ENCODE measurements around the gene GABRG3. TPM values are rescaled to one million over a fixed set of nuclear protein-coding genes. Genes with fewer than 3 reads are reported as not detected.

Gene GABRG3
- total and polyA plus RNA-seq, 2 experiments from 2014 or later, result 0.15 to 0.43 TPM

DNA sequence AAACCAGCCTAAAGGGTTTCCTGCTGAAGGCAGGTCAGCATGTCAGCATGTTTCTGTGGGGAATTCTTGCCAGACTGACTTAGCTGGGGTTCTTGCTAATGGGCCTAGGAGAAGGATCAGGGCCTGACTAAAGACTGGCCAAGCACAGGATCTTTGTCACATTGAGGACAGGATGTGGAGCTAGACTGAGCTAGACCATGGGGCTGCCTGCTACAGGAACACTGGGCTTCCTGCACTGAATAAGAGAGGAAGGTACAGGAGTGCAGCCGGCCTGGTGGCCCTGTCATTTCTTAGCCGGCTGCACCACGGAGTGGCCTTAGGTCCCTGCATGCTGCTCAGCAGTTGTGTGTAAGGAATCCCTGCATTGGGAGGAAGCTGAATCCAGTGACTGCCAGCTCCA is 68.2 kb downstream of the GABRG3 start:
- Histone ChIP-seq H3K4me2 (no peak overlapping the region), H3K9me3 (ENCODE audit: low read depth) (no peaks in the 10 kb centered on the region), H3K4me3 (no peak overlapping the region), H3K4me1 (ENCODE audit: insufficient read depth) (peaks cover 5% of the 10 kb centered on the region), H2AFZ (no peak overlapping the region), H3K9me2 (replicated peaks; ENCODE audit: insufficient read depth) (no peaks in the 10 kb centered on the region), H3K79me2 (no peaks in the 10 kb centered on the region), H3K27me3 (no peaks in the 10 kb centered on the region), H3K27ac (no peak overlapping the region), H4K20me1 (ENCODE audit: insufficient read depth, poor library complexity, severe bottlenecking) (no peaks in the 10 kb centered on the region), H3K36me3 (replicated peaks; ENCODE audit: insufficient read depth, low read depth) (no peaks in the 10 kb centered on the region)
- 95% methylated on average over 3 of the region's 3 CpGs for whole genome bisulfite sequencing (ENCODE audit: low lambda C conversion rate, missing lambda C conversion rate)
- TF ChIP-seq, protein P1, sequence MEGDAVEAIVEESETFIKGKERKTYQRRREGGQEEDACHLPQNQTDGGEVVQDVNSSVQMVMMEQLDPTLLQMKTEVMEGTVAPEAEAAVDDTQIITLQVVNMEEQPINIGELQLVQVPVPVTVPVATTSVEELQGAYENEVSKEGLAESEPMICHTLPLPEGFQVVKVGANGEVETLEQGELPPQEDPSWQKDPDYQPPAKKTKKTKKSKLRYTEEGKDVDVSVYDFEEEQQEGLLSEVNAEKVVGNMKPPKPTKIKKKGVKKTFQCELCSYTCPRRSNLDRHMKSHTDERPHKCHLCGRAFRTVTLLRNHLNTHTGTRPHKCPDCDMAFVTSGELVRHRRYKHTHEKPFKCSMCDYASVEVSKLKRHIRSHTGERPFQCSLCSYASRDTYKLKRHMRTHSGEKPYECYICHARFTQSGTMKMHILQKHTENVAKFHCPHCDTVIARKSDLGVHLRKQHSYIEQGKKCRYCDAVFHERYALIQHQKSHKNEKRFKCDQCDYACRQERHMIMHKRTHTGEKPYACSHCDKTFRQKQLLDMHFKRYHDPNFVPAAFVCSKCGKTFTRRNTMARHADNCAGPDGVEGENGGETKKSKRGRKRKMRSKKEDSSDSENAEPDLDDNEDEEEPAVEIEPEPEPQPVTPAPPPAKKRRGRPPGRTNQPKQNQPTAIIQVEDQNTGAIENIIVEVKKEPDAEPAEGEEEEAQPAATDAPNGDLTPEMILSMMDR (IDR thresholded peaks at IDR 0.05; ENCODE audit: poor library complexity), result no peak
- TF ChIP-seq EZH2phosphoT487 (IDR thresholded peaks at IDR 0.05; ENCODE audit: low read depth, severe bottlenecking, unreplicated experiment) (no peak), EZH2 (IDR thresholded peaks at IDR 0.05; ENCODE audit: borderline replicate concordance) (no peak)
- no peak for DNase-seq (ENCODE audit: low spot score)

- Histone ChIP-seq H3K4me2 (no peak overlapping the region), H3K9me3 (ENCODE audit: low read depth) (no peaks in the 10 kb centered on the region), H2AFZ (no peak overlapping the region), H3K27ac (no peak overlapping the region), H3K9me2 (replicated peaks; ENCODE audit: insufficient read depth) (no peaks in the 10 kb centered on the region), H3K4me3 (no peak overlapping the region), H3K79me2 (no peaks in the 10 kb centered on the region), H3K27me3 (no peaks in the 10 kb centered on the region), H3K4me1 (ENCODE audit: insufficient read depth) (peaks cover 5% of the 10 kb centered on the region), H4K20me1 (ENCODE audit: insufficient read depth, poor library complexity, severe bottlenecking) (no peaks in the 10 kb centered on the region), H3K36me3 (replicated peaks; ENCODE audit: insufficient read depth, low read depth) (no peaks in the 10 kb centered on the region)
- DNase-seq (ENCODE audit: low spot score), result no peak
- no peak for TF ChIP-seq EZH2 (IDR thresholded peaks at IDR 0.05; ENCODE audit: borderline replicate concordance)
- TF ChIP-seq, protein P1 (IDR thresholded peaks at IDR 0.05; ENCODE audit: poor library complexity), result no peak
- no peak for TF ChIP-seq EZH2phosphoT487 (IDR thresholded peaks at IDR 0.05; ENCODE audit: low read depth, severe bottlenecking, unreplicated experiment)
- 96% methylated on average over 13 of the region's 13 CpGs for WGBS (ENCODE audit: low lambda C conversion rate, missing lambda C conversion rate)
Observed at GRCh38 chr15:27042230-27042629, 71.2 kb downstream of the GABRG3 start.

GRCh38 chr15:27042646-27043045 is 71.7 kb downstream of the GABRG3 start:
- no peaks in the 10 kb centered on the region for H4K20me1 ChIP-seq (ENCODE audit: insufficient read depth, poor library complexity, severe bottlenecking)
- H3K79me2 ChIP-seq, result no peaks in the 10 kb centered on the region
- no peaks in the 10 kb centered on the region for H3K9me2 ChIP-seq (replicated peaks; ENCODE audit: insufficient read depth)
- no peak overlapping the region for H3K4me2 ChIP-seq
- no peak overlapping the region for H3K4me3 ChIP-seq
- H3K27me3 ChIP-seq, result no peaks in the 10 kb centered on the region
- DNase-seq (ENCODE audit: low spot score), result no peak
- TF ChIP-seq EZH2 (IDR thresholded peaks at IDR 0.05; ENCODE audit: borderline replicate concordance) (no peak), EZH2phosphoT487 (IDR thresholded peaks at IDR 0.05; ENCODE audit: low read depth, severe bottlenecking, unreplicated experiment) (no peak)
- 81% methylated on average over 6 of the region's 6 CpGs for WGBS (ENCODE audit: low lambda C conversion rate, missing lambda C conversion rate)
- no peak overlapping the region for H3K27ac ChIP-seq
- H2AFZ ChIP-seq, result no peak overlapping the region
- peaks cover 5% of the 10 kb centered on the region for H3K4me1 ChIP-seq (ENCODE audit: insufficient read depth)
- H3K36me3 ChIP-seq (replicated peaks; ENCODE audit: insufficient read depth, low read depth), result no peaks in the 10 kb centered on the region
- H3K9me3 ChIP-seq (ENCODE audit: low read depth), result no peaks in the 10 kb centered on the region

- H4K20me1 ChIP-seq (ENCODE audit: insufficient read depth, poor library complexity, severe bottlenecking), result no peaks in the 10 kb centered on the region
- H3K9me2 ChIP-seq (replicated peaks; ENCODE audit: insufficient read depth), result no peaks in the 10 kb centered on the region
- TF ChIP-seq EZH2 (IDR thresholded peaks at IDR 0.05; ENCODE audit: borderline replicate concordance) (no peak), EZH2phosphoT487 (IDR thresholded peaks at IDR 0.05; ENCODE audit: low read depth, severe bottlenecking, unreplicated experiment) (no peak)
- H3K79me2 ChIP-seq, result no peaks in the 10 kb centered on the region
- no peak overlapping the region for H3K27ac ChIP-seq
- no peak for DNase-seq (ENCODE audit: low spot score)
- no peak overlapping the region for H3K4me3 ChIP-seq
- no peaks in the 10 kb centered on the region for H3K9me3 ChIP-seq (ENCODE audit: low read depth)
- no peak overlapping the region for H2AFZ ChIP-seq
- no peaks in the 10 kb centered on the region for H3K36me3 ChIP-seq (replicated peaks; ENCODE audit: insufficient read depth, low read depth)
- H3K27me3 ChIP-seq, result no peaks in the 10 kb centered on the region
- no peak overlapping the region for H3K4me2 ChIP-seq
- no peaks in the 10 kb centered on the region for H3K4me1 ChIP-seq (ENCODE audit: insufficient read depth)
- 77% methylated on average over 6 of the region's 6 CpGs for WGBS (ENCODE audit: low lambda C conversion rate, missing lambda C conversion rate)
Observed at GRCh38 chr15:27043770-27044169, 72.8 kb downstream of the GABRG3 start.
